HG03196 (cell line): ENCODE data around the gene CSRP2.

Experiments
- ATAC-seq: cut with Tn5 transposase; IDR thresholded peaks from one replicate; pipeline ENCODE4 v1.9.1; 2021; ENCODE audit not compliant: unreplicated experiment

CSRP2 gene

DNA sequence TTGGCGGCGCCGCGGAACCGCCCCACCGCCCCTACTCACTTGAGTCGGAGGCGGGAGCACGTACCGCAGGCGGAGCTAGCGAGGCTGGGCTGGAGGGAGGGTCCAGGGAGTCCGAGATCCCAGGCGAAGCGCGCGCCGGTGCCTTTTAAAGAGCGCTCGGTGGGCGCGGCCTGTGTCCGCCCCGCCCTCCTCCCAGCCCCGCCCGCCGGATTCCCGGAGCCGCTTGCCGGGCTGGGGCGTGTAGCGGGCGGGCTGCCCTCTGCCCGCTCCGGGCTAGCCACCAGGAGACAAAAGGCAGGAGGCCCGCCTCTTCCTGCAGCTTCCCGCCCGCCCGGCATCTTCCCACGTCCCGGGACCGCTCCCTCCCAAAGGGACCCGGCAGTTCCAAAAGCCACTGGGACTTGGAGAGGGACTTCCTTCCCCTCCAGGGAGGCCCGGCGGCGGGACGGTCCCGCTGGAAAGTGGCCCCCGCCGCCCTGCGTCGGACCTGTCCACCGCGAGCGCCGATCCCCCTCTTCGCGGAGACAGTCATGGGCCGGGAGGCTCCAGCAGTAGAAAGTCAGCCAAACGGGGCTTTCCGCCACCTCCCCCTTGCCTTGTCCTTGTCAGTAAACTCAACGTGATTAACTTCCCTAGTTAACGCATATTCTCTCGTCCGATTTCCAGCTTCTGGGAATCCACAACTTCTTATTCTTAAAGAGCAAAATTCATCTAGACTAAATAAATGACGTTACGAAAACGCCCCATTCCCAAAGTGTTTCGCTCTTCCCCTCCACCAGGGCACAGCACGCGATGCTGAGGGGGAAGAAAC, at the start of gene CSRP2:
Gene CSRP2, minus strand, starts transcription at position 121 of the 811 bp plus-strand sequence. CDS start 12,759 bp downstream, outside the sequence.
- peak; percentile 88 for ATAC-seq

DNA sequence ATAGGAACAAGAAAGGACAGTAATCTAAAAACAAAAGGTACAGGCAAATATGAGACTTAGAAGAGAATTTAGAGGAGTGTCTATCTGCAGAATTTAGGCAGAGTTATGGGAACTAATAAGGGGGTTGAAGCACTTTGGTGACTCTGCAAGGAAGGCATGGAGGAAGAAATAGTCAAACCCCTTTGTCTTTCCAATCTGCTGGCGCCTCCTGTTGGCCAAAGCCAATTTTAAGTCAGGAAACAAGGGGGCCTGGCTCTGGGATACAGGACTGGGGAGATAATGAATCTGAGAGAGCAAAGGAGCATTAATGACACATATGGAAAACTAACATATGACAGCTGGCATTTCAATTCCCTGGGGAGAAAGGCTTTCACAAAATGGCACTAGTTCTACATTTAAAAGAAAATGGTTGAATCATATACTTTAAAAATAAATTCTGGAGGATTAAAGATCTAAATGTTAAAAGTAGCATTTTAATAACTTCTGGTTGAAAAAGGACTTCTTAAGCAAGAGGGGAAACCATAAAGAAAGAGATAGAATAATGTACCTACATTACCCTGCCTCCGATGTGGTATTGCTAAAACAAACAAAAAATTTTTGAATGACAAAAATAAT, 48.5 kb upstream of the CSRP2 start:
- no peak for ATAC-seq

DNA sequence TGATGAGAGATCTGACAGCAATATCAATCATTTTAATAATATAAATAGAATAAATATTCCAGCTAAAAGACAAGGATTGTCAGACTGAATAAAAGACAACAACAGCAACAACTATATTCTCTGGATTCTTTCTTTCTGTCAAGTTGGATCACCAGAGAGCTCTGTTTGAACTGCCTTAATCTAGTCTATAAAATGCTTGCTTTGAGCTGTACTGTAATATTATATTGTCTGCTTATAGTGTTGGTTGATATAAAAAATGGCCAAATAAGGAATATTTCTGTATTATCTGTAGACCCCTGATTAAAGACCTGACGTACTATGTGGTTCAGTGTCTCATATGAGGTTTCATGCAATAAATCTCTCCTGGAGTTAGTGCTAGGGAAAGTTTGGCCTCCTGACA, 46.3 kb upstream of the CSRP2 start:
- ATAC-seq = no peak

DNA sequence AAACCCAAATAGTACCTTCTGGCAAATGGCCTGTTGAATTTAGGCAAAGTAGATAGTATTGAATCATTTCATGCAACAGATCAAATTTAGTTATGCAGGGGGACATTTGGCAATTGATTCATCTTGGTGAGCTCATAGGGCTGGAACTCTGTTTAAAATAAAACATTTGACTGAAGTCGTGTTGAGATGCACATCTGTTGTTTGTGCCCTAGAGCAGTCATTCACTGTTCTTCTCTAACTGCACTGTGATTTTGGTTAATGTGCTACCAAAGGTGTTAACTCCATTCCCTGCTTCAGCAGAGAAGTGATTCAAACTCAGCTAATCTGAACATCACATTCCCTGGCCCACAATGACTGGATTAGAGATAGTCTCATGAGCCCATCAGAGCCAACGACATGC, 44.0 kb upstream of the CSRP2 start:
- ATAC-seq = no peak

DNA sequence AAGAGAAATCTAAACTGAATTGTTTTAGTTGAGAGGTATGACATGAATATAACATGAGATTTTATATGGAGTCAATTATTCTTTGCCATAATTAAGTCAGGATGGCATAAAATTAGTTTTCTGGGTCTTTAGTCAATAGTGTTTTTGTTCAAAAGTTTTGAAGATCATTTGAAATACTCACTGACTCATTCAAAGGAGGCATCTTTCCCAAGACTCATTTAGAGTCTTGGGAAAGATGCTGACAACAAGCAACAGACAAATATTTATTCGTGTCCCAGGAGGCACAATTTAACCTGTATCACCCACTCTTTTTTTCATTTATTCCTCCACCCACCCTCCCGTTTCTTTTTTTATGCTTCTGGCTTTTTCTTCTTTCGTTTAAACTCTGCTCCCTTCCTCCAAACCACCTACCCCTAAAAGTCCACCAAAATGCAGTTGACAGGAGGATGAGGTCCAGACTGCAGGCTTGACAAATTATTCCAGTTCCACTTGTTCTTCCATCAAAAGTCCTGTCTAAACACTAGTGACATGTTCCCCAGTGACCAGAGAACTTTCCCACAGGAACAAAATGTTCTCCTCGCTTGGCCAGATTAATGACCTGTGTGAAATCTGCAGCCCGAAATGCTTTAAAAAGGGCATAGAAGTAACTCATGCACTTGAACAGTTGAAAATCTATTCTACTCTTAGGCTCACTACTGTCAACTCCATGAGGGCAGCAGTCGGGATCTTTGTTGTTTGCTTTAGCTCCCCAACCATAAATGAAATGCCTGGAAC, 43.3 kb upstream of the CSRP2 start:
- ATAC-seq = no peak

DNA sequence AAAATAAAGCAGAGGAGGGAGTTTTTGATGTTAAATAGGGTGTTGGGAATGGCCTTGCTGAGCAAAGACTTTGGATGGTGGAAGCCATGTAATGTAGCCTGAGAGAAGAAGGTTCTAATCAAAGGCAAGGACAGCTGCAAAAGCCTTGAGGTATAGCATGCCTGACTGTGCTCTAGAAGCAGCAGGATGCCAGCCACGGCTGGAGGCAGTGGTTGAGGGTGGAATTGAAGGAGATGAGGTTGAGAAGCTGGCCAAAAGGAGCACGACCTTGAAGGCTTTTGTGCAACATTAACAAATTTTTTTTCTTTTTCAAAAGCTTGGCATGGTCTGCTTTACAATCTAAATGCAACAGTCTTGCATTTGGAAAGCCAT, 42.3 kb upstream of the CSRP2 start:
- no peak for ATAC-seq

DNA sequence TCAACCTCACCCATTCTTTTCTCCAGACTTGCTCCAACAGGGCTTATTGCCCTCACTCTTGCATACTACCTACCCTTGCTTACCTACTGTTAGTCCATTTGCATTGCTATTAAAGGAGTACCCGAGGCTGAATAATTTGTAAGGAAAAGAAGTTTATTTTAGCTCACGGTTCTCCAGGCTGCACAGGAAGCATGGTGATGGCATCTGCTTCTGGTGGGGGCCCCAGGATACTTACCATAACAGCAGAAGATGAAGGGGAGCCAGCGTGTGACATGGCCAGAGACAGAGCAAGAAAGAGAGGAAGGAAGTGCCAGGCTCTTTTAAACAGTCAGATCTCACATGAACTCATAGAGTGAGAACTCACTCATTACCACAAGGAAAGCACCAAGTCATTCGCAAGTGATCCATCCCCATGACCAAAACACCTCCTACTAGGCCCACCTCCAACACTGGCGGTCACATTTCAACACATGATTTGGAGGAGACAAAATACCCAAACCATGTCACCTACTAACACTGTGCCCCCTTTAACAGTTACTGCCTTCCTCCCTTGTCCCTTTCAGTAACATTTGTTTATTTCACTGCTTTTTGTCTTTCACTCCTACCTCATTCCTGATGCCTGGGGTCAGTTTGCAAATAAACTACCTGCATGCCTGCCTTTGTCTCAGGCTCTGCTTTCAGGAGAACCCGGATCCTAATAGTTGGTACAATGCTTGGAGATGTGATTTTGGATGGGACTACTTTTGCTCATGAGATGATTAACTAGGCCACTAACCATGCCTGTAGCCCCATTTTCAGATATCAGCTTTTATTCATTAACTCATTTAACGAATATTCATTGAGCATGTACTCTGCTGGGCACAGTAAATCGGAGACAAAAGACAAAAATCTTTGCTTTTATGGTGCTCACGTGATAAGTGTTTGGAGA, 41.6 kb upstream of the CSRP2 start:
- ATAC-seq = peak; percentile 74

DNA sequence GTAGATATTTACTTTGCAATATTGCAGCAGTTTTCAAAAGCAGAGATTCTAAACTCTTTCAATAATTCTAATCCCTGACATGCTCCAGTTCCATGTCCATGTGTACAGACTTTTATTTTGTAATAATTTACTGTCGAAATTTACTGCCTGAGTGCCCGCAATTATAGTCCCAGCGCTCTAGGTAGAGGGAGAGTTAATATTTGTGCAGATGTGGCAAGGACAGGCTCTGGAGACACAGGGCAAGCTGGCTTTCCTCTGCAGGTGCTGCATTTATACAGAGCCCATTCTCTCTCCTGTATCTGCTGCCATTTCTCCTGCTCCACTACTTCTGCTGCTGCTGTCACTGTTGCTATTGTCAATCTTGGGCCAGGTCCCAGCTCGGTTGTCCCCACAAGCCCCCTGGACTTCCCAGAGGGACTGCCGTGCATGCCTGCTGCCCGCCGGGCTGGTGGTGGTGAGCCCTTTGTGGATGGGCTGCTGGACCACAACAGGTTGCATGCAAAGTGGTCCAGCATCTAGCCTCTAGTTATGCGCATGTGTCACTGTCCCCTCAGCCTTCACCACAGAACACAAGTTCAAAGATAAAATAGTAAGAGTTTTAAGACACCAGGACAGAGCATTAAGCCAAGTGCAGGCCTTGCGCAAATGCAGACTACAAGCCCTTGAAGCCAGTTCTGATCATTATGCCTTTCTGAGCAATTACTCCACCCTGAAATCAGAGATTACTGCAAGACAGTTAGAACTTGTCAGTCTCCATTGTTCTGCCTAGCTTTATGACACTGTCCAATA, 40.8 kb upstream of the CSRP2 start:
- ATAC-seq = peak; percentile 22

DNA sequence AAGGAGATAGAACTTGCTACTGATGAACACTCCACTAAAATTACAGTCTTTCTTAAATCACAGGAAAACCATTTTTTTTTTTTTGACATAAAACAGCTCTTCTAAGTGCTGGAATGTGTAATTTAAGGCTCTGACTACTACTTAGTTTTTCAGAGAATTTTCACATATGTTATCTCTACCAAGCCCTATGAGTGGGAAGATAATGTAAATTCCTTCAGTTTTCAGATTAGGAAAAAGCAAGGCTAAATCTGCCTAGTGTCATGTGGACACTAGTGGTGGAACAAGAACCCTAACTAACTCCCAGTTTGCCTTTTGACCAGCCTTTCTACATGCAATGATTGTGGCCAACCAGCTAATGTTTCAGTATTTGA, 37.3 kb upstream of the CSRP2 start:
- ATAC-seq = no peak

DNA sequence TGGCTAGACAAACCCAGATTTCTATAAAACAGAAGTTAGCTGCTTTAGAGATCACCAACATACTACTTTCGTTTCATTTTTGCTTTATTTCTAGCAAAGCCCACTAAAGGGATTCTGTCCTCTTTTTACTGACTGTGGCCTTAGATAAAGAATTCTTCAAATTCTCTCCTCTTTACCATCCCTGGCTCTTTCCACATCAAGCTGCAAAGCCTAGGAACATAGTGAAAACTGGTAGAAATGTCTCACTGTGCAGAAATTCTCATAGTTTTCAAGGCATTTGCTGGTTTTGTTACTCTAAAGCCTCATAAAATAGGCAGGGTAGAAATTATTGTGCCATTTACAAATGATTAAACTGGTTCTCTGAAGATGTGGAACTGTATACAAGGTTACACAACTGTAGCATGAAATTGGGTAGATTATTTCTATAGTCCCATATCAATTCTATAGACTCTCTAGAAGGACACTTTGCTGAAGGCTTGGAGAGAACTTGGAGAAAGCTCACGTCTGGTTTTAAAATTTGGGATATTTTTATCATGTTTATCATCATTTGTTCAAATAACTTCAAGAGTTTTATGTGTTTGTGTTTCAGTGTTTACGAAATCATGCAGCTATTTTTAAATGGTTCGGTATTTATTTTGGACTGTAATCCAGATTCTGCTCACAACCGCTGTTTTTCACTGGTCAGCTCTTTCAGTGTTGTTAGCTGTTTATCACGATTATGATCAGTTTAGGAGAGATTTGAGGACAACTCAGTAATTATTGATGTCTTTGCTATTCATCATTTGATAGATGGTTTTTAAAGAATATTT, 36.7 kb upstream of the CSRP2 start:
- no peak for ATAC-seq

DNA sequence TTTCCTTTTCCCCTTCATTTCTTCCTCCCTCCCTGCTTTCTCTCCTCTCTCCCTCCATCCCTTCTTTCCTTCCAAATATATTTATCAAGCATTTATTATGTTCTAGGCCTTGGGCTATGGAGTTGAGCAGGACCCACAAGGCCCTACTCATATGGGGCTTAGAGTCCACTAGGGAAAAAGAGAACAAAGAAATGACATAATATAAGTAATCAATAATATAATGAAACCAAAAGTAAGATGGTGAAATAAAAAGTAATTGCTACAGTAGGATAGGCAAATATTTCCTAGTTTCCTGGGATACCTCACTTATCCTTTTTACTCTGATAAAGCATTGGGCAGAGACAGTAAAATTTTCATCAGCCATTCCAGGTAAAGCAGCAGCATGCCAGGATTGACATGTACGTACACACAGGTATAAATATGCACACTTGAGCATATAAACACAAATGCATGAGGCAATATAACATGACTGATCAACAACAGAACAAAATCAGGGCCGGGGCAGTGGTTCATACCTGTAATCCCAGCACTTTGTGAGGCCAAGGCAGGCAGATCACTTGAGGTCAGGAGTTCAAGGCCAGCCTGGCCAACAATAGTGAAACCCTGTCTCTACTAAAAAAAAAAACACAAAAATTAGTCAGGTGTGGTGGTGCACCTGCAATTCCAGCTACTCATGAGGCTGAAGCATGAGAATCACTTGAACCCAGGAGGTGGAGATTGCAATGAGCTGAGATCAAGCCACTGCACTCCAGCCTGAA, 35.5 kb upstream of the CSRP2 start:
- ATAC-seq = no peak

DNA sequence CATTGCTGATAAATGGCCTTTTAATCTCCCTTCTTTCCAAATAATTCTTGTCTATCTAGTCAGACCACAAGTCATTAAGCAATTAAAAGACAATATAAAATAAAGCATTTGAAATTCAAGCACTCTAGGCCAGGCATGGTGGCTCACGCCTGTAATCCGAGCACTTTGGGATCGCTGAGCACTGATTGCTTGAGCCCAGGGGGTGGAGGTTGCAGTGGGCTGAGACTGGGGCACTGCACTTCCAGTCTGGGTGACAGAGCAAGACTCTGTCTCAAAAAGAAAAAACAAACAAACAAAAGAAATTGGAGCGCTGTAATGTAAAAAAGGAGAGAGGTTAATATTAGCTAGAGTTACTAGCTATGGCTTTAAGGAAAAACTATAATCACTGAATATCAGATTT, 30.5 kb upstream of the CSRP2 start:
- ATAC-seq = no peak

DNA sequence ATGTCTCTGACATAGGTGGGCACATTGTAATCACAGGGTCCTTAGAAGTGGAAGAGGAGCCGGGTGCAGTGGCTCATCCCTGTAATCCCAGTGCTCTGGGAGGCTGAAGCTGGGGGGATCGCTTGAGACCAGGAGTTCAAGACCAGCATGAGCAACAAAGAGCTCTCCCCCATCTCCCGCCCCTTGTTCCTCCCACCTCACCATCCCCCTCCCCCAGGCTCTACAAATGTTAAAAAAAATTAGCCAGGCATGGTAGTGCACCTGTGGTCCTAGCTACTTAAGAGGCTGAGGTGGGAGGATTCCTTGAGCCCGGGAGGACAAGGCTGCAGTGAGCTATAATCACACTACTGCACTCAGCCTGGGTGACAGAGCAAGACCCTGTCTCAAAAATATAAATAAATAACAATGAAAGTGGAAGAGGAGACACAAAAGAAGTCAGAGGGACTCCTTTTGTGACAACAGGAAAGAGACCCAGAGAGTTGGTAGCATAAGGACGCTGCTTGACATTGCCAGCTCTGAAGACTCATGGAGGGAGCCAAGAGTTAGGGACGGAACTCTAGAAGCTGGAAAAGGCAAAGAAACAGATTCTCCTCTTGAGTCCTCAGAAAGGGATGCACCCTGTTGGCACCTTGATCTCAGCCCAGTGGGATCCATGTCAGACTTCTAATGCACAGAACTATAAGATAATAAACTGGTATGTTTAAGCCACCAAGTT, 29.6 kb upstream of the CSRP2 start:
- ATAC-seq = no peak

DNA sequence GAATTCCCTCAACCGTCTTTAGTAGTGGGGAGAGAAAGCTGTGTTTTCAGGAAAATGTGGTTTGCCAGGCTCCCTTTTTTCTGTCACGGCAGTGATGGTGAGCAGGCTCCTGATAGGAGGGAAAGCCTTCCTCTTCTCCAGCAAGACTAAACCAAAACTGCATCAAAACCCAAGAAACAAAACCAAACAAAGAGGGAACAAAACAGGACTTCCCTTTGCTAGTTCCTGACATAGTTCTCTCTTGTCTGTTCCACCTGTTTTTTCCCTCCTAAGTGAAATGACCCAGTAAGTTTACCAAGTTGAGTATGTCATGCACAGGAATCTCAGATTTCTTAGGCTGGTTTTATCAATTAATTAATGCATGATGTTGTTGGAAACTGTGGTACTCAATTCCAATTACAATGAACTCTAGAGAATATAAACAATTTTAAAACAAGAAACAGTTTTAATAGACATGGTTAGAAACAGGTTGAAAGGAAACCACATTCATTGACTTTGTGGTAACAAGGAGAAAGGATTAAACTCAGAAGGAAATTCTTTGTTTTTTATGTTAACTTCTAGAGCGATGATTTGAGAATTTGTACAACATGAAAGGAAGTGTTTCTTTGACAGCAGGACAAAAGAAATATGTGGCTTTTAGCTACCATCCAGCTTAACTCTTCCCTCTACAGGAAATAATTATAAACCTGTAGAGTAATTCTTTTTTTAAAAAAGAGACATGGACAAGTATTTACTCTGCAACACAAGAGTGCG, 23.0 kb upstream of the CSRP2 start:
- ATAC-seq = no peak

DNA sequence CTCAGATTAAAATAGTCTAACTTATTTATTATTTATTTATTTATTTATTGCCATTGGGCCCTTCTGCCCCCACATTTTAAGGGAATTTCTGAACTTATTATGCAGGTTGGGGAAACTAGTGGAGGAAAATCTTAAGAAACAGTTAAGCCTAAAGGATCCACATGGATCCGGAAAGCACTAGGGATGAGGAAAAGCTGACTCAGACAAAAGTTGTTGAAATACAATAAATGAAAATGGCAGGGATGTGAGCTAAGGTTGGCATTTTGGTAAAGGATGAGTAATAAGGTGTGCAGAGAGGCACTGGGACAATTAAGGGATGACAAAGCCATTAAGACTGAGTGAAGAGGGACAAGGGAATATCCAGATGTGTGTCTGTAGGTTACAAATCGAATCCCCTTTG, 20.7 kb upstream of the CSRP2 start:
- no peak for ATAC-seq

DNA sequence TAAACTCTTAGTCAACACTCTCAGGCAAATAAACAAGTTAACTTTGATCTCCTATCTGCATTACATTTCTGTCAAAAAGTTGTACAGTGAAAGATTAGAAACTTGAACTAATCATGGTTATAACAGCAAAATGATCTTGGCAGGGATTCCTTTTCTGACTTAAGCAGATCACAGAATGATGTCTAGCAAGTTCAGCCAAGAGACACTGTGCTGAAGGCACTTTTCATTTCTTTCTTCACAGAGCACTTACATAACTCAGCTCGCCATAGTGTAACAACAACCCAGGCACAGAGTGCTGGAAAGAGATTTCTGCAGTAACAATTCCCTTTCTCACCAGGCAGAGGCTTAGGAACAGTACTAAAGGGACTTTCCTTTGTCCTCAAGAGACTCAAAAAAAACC, 19.6 kb upstream of the CSRP2 start:
- no peak for ATAC-seq

DNA sequence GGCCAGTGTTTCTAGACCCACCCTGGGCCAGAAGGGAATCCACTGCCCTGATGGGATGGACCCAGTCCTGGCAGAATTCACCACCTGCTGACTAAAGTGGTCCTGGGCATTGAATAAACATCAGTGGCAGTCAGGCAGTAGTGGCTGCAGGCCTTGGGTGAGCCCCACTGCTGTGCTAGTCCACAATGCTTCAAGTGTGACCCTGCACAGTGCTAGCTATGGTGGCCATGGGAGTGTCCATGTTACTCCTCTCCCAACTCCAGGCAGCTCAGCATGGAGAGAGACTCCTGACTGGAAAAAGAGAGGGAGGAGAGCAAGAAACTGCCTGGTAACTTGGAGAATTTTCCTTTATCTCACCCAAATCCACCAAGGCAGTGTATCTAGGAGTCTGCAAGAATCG, 17.5 kb upstream of the CSRP2 start:
- no peak for ATAC-seq
